Measurements from ENCODE around the gene ECHDC1. TPM values are rescaled to one million over a fixed set of nuclear protein-coding genes. Genes with fewer than 3 reads are reported as not detected.
"Not testable (repeated sequence)": the region's sequence is repeated elsewhere in the genome, so short reads cannot be mapped to it uniquely, and the experiment has no call there.

The ECHDC1 gene
- total RNA-seq, 1 experiment from 2014 or later = 47.4 TPM

DNA sequence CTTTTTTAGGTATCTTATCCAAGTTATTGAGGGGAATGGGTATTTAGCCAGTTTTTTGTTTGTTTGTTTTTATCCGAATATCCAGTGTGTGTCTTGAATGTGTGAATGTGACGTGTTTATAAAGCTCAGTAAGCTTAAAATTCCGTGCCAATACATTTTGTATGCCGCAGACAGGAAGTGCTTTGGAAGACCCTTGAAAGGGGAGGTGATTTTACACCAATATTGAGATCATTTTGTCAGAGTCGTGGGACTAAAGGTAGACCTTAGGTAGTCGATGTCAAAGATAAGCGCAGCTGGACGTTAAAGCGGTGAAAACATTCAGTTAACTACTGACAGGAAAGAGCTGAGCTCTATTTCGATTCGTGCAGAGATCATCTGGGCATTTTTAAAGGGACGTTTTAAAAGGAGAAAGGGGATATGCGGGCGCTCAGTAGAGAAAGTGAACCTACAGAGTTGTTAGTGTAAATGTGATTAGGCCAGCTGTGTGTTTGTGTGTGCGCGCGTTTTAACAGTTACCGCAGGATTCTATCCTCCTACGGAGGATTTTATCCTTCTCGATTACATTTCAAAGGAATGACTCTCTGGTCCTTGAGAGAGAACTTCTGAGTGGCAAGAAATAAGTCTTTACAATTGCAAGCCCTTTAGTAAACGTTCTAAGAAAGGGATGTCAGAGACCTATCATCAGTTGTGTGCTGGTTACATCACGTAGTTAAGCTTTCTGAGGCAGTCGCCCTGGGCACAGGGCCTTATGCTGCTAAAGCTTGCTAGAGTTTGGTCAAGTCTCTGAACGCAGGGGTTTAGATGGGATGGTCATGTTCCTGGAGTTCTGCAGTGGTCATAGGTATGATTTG lies 625 bp upstream of the ECHDC1 start:
- in situ Hi-C loops (cut with HindIII; ENCODE audit: low sequenced_read_pairs) = no loop called here
- DNase-seq (ENCODE audit: low spot score) = peak; percentile 54

GRCh38 chr6:127342296-127342945 lies 988 bp downstream of the ECHDC1 start:
- in situ Hi-C loops (cut with HindIII; ENCODE audit: low sequenced_read_pairs) = no loop called here

DNA sequence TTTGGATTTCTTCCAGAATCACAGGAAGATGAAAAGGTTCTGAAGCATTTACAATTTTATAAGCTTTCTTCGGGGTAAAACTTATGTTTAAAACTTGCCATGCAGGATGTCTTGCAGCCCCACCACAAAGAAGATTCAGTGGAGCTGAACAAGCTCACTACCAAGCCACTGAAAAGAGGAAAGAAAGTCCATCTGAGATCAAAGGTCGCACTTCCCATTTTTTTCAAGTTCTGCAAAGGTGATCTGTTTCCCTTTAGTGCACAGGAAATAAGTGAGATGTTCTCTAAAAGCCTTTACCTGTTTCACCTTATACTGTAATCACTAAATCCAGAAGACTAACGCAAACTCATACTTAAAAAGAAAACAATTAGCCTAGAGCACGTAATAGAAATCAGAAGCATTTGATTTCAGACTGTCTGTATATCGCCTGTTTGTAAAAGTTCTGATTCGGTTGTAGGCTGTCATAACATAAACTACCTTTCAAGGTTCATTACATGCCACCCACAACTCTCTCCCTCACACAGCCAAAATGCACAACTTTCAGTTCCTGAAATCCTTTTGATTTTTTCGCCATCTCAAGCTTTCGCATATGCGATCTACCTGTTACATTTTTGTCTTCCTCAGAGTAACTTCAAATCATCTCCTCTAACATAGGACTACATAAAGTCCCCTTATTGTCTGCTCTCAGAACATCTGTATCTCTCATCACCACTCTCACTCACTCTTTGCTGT lies 1.8 kb downstream of the ECHDC1 start:
- in situ Hi-C loops (cut with HindIII; ENCODE audit: low sequenced_read_pairs) = no loop called here
- no peak for DNase-seq (ENCODE audit: low spot score)

More at GRCh38 chr6:127342296-127342945, 988 bp downstream of the ECHDC1 start:
- no peak for DNase-seq (ENCODE audit: low spot score)

GRCh38 chr6:127340171-127340570 lies 3.2 kb downstream of the ECHDC1 start:
- DNase-seq (ENCODE audit: low spot score) = no peak
- in situ Hi-C loops (cut with HindIII; ENCODE audit: low sequenced_read_pairs) = no loop called here

GRCh38 chr6:127338936-127339335 lies 4.5 kb downstream of the ECHDC1 start:
- no peak for DNase-seq (ENCODE audit: low spot score)
- in situ Hi-C loops (cut with HindIII; ENCODE audit: low sequenced_read_pairs) = no loop called here

DNA sequence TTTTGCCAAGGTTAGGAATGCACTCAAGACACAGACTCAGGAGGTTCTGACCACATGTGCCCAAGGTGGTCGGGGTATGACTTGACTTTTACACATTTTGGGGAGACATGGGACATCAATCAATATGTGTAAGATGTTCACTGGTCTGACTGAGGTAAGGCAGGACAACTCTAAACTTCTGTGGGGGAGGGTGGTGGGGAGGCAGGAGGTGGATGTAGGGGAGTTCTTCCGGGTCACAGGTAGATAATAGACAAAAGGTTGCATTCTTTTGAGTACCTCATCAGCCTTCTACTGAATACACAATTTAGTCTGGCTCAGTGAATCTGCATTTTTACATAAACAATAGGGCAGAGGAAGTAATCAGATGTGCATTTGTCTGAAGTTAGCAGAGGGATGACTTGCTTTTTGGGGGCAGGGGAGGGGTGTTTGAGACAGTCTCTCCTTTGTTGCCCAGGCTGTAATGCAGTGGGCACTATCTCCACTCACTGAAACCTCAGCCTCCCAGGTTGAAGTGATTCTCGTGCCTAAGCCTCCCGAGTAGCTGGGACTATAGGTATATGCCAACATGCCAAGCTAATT lies 10.9 kb downstream of the ECHDC1 start:
- in situ Hi-C loops (cut with HindIII; ENCODE audit: low sequenced_read_pairs) = no loop called here
- no peak for DNase-seq (ENCODE audit: low spot score)

GRCh38 chr6:127331256-127331655 lies 12.2 kb downstream of the ECHDC1 start:
- in situ Hi-C loops (cut with HindIII; ENCODE audit: low sequenced_read_pairs); DNase-seq (ENCODE audit: low spot score): not testable (repeated sequence)

DNA sequence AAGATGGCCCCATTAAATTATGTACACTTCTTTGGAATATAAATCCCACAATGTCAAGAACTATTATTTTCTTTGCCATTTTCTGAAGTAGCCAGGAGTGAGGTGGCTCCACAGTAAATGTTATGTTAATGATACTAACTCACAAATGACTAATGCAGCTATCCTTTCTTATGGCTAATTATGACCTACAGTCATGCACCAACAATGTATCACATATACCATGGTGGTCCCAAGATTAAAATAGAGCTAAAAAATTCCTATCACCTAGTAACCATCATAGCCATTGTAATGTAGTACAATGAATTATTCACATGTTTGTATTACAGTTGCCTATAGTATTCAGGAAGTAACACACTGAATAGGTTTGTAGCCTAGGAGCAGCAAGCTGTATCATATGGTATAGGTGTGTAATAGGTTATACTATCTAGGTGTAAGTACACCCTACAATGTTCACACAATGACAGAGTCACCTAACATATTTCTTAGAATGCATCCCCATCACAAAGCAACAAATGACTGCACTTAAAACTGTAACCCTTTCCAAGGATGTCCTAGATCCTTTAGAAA lies 15.3 kb downstream of the ECHDC1 start:
- in situ Hi-C loops (cut with HindIII; ENCODE audit: low sequenced_read_pairs) = no loop called here
- DNase-seq (ENCODE audit: low spot score) = no peak

GRCh38 chr6:127319686-127320085 lies 23.7 kb downstream of the ECHDC1 start:
- DNase-seq (ENCODE audit: low spot score) = no peak
- in situ Hi-C loops (cut with HindIII; ENCODE audit: low sequenced_read_pairs) = no loop called here

DNA sequence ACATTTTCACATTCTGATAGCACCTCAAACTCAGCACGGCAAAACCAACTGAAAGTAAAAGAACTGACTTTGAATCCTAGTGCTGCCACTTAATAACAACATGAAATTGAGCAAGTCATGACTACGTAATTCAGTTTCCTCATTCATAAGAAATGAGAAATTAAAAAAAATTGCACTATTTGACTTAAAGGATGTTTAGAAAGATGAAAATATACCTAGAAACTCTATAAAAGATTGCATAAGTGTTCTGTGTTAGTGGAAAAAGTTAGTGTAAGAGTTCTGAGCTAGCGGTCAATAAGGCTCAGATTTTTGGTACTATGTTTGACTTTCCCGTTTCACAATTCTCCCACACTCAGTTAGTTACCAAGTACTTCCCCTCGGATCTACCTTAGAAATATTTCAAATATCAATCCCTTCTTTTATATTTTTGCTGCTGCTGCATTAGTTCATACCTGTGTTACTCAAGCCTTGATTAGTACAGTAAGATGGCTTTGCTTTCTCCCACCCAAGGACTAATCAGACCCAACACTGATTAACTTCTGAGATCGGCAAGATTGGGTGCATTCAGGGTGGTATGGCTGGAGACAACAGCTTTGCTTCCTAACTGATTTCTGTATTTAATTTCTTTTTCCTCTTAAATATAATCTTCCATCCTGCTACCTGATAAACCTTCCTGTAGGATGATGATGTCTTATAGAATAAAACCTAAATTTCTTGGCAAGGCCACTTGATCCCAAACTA lies 25.9 kb downstream of the ECHDC1 start:
- in situ Hi-C loops (cut with HindIII; ENCODE audit: low sequenced_read_pairs) = no loop called here
- no peak for DNase-seq (ENCODE audit: low spot score)

DNA sequence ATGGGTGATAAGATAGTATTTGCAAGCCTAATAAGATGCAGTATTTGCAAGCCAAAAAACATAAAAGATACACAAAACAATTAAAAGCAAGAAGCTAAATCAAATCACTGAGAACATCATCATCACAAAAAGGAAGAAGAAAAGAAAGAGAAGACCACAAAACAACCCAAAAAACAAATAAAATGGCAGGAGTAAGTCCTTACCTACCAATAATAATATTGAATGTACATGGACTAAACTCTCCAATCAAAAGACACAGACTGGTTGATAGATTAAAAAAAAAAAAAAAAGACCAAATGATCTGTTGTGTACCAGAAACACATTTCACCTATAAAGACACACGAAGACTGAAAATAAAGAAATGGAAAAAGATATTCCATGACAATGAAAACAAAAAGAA lies 37.7 kb downstream of the ECHDC1 start:
- in situ Hi-C loops (cut with HindIII; ENCODE audit: low sequenced_read_pairs) = no loop called here
- no peak for DNase-seq (ENCODE audit: low spot score)

GRCh38 chr6:127303917-127304316 lies 39.5 kb downstream of the ECHDC1 start:
- in situ Hi-C loops (cut with HindIII; ENCODE audit: low sequenced_read_pairs) = no loop called here
- DNase-seq (ENCODE audit: low spot score) = no peak

DNA sequence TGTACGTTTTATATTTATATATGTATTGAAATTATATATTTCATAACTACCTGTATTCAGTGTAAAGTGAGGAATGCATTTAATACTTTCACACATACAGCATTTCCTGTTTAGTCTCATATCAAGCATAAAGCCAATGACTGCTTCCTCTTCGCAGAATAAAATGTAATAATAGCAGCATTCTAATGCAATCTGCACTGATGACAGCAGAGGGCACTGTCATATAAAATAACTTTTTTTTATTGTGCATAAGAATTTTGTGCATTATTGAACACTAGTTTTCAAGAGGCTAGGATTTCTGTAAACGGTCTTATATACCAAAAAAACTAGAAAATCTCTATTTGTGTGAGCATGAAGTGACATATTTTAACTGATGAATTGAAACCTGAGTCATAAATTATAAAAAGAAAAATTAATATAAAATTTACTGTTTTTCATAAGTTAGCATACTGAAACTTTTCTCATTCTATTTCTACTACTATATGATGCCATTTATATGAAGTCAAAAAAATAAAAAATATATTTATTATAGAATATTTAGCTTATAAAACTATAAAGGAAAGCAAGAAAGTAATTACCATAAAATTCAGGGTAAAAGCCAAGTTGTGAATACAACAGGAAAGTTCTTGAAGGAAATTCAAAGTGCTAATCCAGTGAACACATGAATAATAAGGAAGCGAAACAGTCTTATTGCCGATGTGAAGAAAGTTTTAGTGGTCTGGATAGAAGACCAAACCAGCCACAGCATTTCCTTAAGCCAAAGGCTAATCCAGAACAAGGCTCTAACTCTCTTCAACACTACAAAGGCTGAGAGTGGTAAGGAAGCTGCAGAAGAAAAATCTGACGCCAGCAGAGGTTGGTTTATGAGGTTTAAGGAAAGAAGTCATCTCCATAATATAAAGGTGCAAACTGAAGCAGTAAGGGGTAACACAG lies 40.4 kb downstream of the ECHDC1 start:
- in situ Hi-C loops (cut with HindIII; ENCODE audit: low sequenced_read_pairs) = no loop called here
- DNase-seq (ENCODE audit: low spot score) = peak; percentile 45

DNA sequence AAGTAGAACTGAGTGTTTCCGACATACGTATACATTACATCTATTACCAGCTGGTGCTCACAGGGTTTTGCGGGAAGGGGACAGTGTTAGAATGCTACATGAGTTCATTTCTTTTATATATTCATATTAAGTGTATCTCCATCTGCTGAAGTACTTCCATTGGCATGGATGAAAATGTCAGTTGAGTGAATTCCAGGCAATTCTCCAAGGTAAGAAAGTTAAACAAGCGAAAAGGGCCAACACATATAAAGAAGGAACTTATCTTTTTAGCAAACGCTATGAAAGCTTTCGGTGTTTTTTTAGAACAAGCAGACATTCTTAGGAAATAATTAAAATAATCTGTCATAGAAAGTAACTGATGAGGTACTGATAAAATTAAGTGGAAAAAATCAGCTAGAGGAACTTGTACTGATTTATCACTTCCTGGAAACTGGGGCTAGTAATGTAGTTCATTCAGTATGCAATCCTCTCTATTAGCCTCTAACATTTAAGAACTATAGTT lies 42.2 kb downstream of the ECHDC1 start:
- in situ Hi-C loops (cut with HindIII; ENCODE audit: low sequenced_read_pairs) = no loop called here
- DNase-seq (ENCODE audit: low spot score) = no peak

GRCh38 chr6:127300411-127300810 lies 43.0 kb downstream of the ECHDC1 start:
- DNase-seq (ENCODE audit: low spot score) = no peak
- in situ Hi-C loops (cut with HindIII; ENCODE audit: low sequenced_read_pairs) = no loop called here

- in situ Hi-C loops (cut with HindIII; ENCODE audit: low sequenced_read_pairs) = no loop called here
- DNase-seq (ENCODE audit: low spot score) = no peak
Measured at GRCh38 chr6:127299522-127300240, 43.7 kb downstream of the ECHDC1 start.

GRCh38 chr6:127298475-127298874 lies 44.9 kb downstream of the ECHDC1 start:
- in situ Hi-C loops (cut with HindIII; ENCODE audit: low sequenced_read_pairs) = no loop called here
- DNase-seq (ENCODE audit: low spot score) = no peak

Measured in G401 (cell line).